Activated T-cell treated with anti-CD3 and anti-CD28 coated beads, Interleukin-2, amount 50 U/mL, for 72 hours (primary cell): ENCODE data around the gene TLR8. TPM values are rescaled to one million over a fixed set of nuclear protein-coding genes. Genes with fewer than 3 reads are reported as not detected.

ENCODE experiments used
- ATAC-seq, 2 donors: fragments of 150-1000 bp; cut with Tn5 transposase; replicated peaks in 1 of 2; 2 replicates each; pipeline ENCODE4 v1.10.0; 2021; ENCODE audit warnings: moderate library complexity in 2 of 2, mild to moderate bottlenecking in 1 of 2
- DNase-seq, 2 donors: peaks; one replicate each; pipeline ENCODE4 v3.0.0; 2021 to 2022; ENCODE audit warnings: mixed read lengths in 1 of 2
- H3K27ac Mint-ChIP-seq: one replicate; pipeline ENCODE4 v1.8.0; 2022; ENCODE audit warnings: mild to moderate bottlenecking, moderate library complexity, mixed read lengths
- H3K27me3 Mint-ChIP-seq: one replicate; pipeline ENCODE4 v1.8.0; 2022; ENCODE audit warnings: low read depth, mixed read lengths
- H3K36me3 Mint-ChIP-seq, 2 donors: one replicate each; pipeline ENCODE4 v1.8.0; 2022; ENCODE audit warnings: mixed read lengths in 2 of 2, mild to moderate bottlenecking in 1 of 2; ENCODE audit not compliant: insufficient read depth in 2 of 2
- H3K4me1 Mint-ChIP-seq: one replicate; pipeline ENCODE4 v1.8.0; 2022; ENCODE audit warnings: low read depth, mixed read lengths
- H3K4me3 Mint-ChIP-seq, 2 donors: one replicate each; pipeline ENCODE4 v1.8.0; 2022; ENCODE audit warnings: mild to moderate bottlenecking in 2 of 2, mixed read lengths in 2 of 2, moderate library complexity in 2 of 2
- H3K9me3 Mint-ChIP-seq, 2 donors: one replicate each; pipeline ENCODE4 v1.8.0; 2022; ENCODE audit warnings: mixed read lengths in 2 of 2
- total RNA-seq, 2 donors: library from RNA; stranded (reverse); gene quantifications; one replicate each; pipeline ENCODE4 v1.2.3, GENCODE V29; 2022

The TLR8 gene
- total RNA-seq = not detected

DNA sequence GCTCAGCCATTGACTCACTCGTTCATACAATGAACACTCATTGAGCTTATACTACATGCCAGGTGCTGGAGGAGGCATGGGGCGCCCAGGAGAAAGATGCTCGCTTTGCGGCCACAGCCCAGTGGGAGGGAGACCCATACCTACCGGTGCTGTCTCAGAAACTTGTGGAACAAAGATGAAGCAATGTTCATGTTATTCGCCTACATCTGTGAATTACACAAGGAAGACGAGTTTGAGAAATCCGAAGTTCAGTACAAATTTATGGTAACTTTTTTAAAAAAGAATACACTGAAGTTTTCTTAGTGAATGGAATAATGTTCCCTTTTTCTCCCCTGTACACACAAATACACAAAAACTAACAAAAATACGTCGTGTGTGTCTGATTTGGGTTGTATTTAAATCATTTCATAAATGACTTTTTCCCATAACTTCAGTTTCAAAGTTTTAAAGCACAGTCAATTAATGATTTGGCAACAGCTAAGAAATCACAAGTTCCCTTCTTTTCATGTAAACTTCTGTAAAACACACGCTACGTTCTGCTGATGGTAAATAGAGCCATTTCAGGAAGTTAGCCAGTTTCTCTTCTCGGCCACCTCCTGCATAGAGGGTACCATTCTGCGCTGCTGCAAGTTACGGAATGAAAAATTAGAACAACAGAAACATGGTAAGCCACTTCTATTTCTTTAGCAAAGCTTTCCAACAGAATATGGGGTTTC lies at the start of gene TLR8:
Gene TLR8 (plus strand): TSS at position 575 of the 716 bp plus-strand sequence. CDS start 87 bp downstream, at position 662.
- Mint-ChIP-seq H3K9me3 (no peaks in the 10 kb centered on the region), H3K4me1 (peaks cover 10% of the 10 kb centered on the region), H3K36me3 (no peaks in the 10 kb centered on the region), H3K27me3 (peaks cover 29% of the 10 kb centered on the region), H3K4me3 (no peak within 1 kb of the TSS), H3K27ac (no peak within 1 kb of the TSS)
- no peak for DNase-seq
- no peak for ATAC-seq

DNA sequence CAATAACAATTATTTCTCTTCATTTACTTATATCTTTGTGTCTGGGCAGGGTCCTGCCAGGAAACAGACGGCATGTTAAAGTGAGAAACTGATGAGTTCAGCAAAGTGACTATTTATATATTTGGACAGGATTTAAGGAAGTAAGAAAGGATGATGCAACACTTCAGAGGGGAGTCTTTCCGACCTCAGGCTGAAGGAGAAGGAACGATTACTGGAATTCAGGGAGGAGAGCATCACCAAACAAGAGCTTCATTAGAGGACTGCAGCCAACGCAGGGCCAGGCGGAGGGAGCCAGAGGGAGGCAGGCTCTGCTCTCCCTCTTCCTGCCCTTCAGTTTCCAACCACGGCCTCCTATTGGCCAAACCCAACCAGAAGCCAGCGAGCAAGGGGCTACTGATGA lies 41.1 kb upstream of the TLR8 start:
- Mint-ChIP-seq H3K27me3 (no peaks in the 10 kb centered on the region), H3K27ac (no peak overlapping the region), H3K9me3 (peaks cover 0 to 3% of the 10 kb centered on the region in 2 donors), H3K4me3 (no peak overlapping the region), H3K36me3 (peaks cover 0 to 4% of the 10 kb centered on the region in 2 donors), H3K4me1 (no peaks in the 10 kb centered on the region)
- DNase-seq (no peak), ATAC-seq (no peak)

DNA sequence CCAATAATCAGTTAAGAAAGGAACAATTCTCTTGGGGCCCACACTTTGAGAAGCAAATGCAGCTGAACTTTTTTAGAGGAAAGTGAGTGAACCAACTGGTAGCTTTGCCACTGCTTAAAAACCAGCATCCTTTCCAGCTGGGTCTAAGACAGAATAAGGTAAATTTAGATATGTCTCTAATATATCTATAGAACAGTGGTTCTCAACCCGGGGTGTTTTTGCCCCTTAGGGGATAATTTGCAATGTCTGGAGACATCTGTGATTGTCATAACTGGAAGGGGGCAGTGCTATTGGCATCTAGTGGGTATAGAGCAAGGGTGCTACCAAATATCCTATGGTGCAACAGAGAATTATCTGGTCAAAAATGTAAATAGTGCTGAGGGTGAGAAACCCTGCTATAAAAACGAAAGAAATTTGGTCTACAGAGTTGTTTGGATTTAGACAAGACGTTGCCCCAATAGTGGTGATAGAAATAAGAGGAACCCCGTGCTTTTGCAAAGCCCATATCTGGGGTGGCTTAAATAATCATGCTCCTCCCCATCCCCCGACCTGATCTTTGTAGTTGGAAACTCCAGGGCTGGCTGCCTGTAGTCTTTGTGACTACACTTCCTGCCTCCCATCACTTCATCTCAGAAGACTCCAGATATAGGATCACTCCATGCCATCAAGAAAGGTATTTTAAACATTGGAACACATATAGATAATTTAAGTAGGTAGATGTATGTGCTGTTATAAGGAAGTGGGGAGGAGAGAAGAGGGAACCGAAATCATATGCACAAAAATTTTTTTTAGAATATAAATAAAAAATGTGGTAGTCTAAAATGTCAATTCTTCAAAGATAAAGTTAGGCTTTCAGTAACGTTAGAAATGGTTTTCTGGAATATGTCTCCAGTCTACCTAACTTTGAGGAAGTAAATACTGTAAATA lies 39.7 kb upstream of the TLR8 start, which contains the start of gene TLR7:
Gene TLR7 (plus strand): TSS at position 622 of the 927 bp plus-strand sequence. CDS start 507 bp downstream, outside the sequence.
- DNase-seq (no peak), ATAC-seq (no peak)
- H3K36me3 Mint-ChIP-seq = peaks cover 0 to 4% of the 10 kb centered on the region in 2 donors
- H3K4me1 Mint-ChIP-seq = no peaks in the 10 kb centered on the region
- no peaks in the 10 kb centered on the region for H3K27me3 Mint-ChIP-seq
- peaks cover 0 to 3% of the 10 kb centered on the region in 2 donors for H3K9me3 Mint-ChIP-seq
- H3K4me3 Mint-ChIP-seq = no peak within 1 kb of the TSS
- H3K27ac Mint-ChIP-seq = no peak within 1 kb of the TSS

DNA sequence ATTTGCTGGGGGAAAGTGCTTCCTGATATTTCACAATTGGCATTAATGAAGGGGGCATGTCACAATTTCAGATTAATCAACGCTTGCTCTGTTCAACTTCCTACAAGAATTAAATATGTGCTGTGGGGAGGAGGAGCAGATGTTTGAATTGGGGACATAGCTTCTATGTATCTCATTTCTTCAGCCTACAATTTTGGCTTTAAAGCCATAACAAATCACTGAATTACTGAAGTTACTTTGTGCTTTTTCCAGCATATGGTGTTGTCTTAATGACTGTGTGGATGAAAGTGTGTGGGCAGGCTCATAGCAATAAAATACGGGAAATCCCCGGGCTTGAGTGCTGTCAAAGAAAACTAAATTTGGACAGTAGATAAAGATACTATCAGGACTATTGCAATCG lies 38.7 kb upstream of the TLR8 start:
- ATAC-seq = no peak
- no peaks in the 10 kb centered on the region for H3K27me3 Mint-ChIP-seq

DNA sequence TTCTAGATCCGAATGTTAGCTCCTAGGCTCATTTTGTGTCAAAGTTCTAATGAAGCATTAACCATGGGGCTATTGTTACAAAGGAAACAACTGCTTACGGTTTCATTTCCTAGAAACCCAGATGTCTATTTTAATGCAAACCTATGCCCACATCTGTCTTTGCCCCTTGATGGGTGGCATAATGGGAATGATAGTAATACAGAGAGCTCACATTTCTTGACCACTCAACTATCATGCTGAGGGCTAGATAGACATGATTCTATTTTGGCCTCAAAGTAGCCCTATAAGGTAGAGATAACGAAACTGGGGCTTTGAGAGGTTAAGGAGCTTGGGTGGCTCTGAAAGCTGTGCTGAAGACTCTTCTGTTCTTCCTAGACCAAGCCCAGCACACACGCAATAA lies 37.7 kb upstream of the TLR8 start:
- H3K9me3 Mint-ChIP-seq = no peaks in the 10 kb centered on the region
- no peak overlapping the region for H3K27ac Mint-ChIP-seq
- H3K27me3 Mint-ChIP-seq = no peaks in the 10 kb centered on the region
- H3K4me3 Mint-ChIP-seq = no peak overlapping the region
- no peaks in the 10 kb centered on the region for H3K36me3 Mint-ChIP-seq
- no peaks in the 10 kb centered on the region for H3K4me1 Mint-ChIP-seq
- ATAC-seq = no peak
- no peak for DNase-seq

More for the DNA sequence above, 38.7 kb upstream of the TLR8 start:
- Mint-ChIP-seq H3K4me1 (no peaks in the 10 kb centered on the region), H3K36me3 (peaks cover 0 to 4% of the 10 kb centered on the region in 2 donors), H3K27ac (no peak overlapping the region), H3K4me3 (no peak overlapping the region), H3K9me3 (peaks cover 0 to 2% of the 10 kb centered on the region in 2 donors)
- no peak for DNase-seq

DNA sequence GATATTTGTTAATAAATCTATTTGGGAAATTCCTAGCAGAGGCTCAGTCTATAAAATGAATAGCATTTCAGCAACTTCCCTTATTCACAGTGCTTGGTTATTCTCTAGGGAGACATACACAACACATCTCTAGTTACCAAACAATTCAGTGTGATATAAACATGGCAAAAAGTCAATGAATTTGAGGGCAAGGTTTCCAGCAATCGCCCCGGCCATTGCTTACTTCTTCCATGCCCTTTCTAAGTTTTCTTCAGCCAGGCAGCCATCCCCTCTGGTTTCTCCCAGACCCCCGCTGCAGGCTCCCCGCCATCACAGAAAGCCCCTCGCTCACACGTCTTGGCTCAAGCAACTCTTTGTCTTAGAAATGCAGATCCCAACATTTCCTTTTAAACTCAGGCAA lies 35.2 kb upstream of the TLR8 start:
- Mint-ChIP-seq H3K4me1 (no peaks in the 10 kb centered on the region), H3K27ac (no peak overlapping the region), H3K27me3 (no peaks in the 10 kb centered on the region), H3K36me3 (no peaks in the 10 kb centered on the region), H3K9me3 (no peaks in the 10 kb centered on the region), H3K4me3 (no peak overlapping the region)
- ATAC-seq = no peak
- no peak for DNase-seq

DNA sequence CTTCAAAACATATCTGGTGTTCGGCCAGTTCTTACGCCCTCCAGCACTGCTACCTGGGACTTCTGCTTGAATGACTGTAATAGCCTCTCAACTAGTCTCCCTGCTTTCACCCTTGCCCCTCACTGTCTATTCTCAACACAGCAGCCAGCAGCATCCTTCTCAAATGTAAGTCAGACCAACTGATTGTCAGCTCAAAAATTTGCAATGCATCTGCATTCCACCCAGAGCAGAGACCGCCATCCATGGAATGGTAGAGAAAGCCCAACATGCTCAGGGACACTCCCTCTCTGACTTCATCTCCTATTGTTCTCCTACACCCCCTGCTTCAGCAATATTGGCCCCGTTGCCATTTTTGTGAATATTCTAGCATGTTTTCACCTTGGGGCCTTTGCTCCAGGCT lies 33.7 kb upstream of the TLR8 start:
- Mint-ChIP-seq H3K27ac (no peak overlapping the region), H3K4me3 (no peak overlapping the region), H3K4me1 (no peaks in the 10 kb centered on the region), H3K9me3 (no peaks in the 10 kb centered on the region), H3K27me3 (peaks cover 5% of the 10 kb centered on the region), H3K36me3 (no peaks in the 10 kb centered on the region)
- no peak for ATAC-seq
- DNase-seq = no peak

DNA sequence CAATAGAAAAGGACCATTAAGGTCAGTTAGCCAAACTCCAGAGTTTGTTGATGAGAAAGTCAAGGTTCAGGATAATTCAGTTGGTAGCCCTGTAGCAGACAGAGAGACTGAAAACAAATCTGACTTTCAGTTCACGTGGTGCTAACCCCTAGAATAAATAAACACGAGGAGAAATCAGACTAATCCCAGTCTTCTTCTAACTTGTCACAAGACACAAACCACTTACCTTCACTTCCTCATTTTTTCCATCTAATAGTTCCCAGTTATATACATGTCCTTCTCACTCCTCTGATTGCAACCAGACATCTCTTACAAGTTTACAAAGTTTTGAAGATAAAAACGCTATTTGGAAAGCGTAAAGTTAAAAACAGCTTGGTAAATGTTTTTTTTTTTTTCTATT lies 31.8 kb upstream of the TLR8 start:
- Mint-ChIP-seq H3K36me3 (no peaks in the 10 kb centered on the region), H3K4me1 (no peaks in the 10 kb centered on the region), H3K9me3 (no peaks in the 10 kb centered on the region), H3K4me3 (no peak overlapping the region), H3K27ac (no peak overlapping the region), H3K27me3 (peaks cover 8% of the 10 kb centered on the region)
- DNase-seq = no peak
- no peak for ATAC-seq

DNA sequence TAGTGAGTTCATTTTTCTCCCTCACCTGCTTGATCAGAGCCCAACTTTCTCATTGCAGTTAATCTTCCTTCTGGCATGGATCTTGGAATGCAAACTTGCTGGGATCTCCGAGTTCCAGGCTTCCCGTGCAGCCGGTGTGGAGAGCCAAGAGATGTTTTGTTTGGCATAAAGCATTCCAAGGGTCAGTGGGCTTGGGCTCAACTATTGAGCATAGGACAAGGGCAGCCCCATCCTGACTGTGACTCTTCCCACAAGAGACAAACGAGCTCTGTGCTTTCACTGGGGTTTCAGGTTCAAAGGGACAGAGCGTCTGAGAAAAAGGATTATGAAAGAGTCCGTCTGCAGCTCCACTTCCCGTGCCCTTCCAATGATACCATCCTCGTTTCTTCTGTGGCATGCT lies 29.0 kb upstream of the TLR8 start:
- Mint-ChIP-seq H3K27ac (no peak overlapping the region), H3K4me3 (no peak overlapping the region), H3K9me3 (no peaks in the 10 kb centered on the region), H3K36me3 (no peaks in the 10 kb centered on the region), H3K4me1 (no peaks in the 10 kb centered on the region), H3K27me3 (peaks cover 16% of the 10 kb centered on the region)
- no peak for ATAC-seq
- DNase-seq = no peak

DNA sequence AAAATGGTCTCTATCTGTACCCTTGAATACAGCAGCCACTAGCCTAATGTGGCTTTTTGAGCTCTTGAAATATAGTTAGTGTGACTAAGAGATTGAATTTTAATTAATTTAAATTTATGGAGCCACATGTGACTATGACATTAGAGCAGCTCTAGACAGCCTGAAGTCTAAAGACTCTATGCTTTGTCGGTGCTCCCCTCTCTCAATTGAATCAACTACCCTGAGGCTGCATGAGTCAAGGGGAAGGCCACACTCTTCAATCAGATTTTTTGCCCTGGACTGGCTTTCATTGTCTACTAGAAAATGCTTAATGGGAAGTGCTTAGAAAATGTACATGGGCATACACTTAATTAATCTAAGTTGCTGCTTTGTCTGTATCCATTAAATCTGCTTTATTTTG lies 27.9 kb upstream of the TLR8 start:
- H3K4me1 Mint-ChIP-seq = no peaks in the 10 kb centered on the region
- H3K9me3 Mint-ChIP-seq = no peaks in the 10 kb centered on the region
- peaks cover 26% of the 10 kb centered on the region for H3K27me3 Mint-ChIP-seq
- ATAC-seq (no peak), DNase-seq (no peak)
- no peak overlapping the region for H3K4me3 Mint-ChIP-seq
- no peaks in the 10 kb centered on the region for H3K36me3 Mint-ChIP-seq
- H3K27ac Mint-ChIP-seq = no peak overlapping the region

DNA sequence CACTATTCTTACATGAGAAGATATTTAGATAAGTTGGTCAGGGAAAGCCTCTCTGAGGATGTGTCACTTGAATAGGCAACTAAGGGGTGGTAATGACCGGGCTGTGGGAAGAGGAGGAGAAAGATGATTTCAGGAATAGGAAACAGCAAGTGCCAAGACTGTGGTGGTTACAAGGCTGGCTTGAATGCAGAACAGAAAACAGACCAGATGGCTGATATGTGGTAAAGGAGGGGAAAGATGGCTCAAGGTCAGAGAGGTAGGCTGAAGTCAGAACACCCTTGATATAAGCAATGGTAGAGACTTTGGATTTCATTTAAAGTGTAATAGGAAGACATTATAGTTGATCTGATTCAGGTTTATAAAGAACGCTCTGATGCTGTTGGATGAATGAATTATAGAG lies 24.5 kb upstream of the TLR8 start:
- ATAC-seq = no peak
- H3K27ac Mint-ChIP-seq = no peak overlapping the region

DNA sequence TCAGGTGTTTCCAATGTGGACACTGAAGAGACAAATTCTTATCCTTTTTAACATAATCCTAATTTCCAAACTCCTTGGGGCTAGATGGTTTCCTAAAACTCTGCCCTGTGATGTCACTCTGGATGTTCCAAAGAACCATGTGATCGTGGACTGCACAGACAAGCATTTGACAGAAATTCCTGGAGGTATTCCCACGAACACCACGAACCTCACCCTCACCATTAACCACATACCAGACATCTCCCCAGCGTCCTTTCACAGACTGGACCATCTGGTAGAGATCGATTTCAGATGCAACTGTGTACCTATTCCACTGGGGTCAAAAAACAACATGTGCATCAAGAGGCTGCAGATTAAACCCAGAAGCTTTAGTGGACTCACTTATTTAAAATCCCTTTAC lies 20.9 kb upstream of the TLR8 start:
- Mint-ChIP-seq H3K4me3 (no peak overlapping the region), H3K4me1 (peaks cover 8% of the 10 kb centered on the region), H3K9me3 (no peaks in the 10 kb centered on the region), H3K27me3 (peaks cover 42% of the 10 kb centered on the region), H3K27ac (no peak overlapping the region), H3K36me3 (no peaks in the 10 kb centered on the region)
- ATAC-seq (no peak), DNase-seq (no peak)

More for the DNA sequence above, 24.5 kb upstream of the TLR8 start:
- peaks cover 46% of the 10 kb centered on the region for H3K27me3 Mint-ChIP-seq
- H3K9me3 Mint-ChIP-seq = no peaks in the 10 kb centered on the region
- no peaks in the 10 kb centered on the region for H3K36me3 Mint-ChIP-seq
- no peak overlapping the region for H3K4me3 Mint-ChIP-seq
- no peaks in the 10 kb centered on the region for H3K4me1 Mint-ChIP-seq
- no peak for DNase-seq

DNA sequence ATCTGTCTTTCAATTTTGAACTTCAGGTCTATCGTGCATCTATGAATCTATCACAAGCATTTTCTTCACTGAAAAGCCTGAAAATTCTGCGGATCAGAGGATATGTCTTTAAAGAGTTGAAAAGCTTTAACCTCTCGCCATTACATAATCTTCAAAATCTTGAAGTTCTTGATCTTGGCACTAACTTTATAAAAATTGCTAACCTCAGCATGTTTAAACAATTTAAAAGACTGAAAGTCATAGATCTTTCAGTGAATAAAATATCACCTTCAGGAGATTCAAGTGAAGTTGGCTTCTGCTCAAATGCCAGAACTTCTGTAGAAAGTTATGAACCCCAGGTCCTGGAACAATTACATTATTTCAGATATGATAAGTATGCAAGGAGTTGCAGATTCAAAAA lies 19.9 kb upstream of the TLR8 start:
- Mint-ChIP-seq H3K36me3 (no peaks in the 10 kb centered on the region), H3K27me3 (peaks cover 42% of the 10 kb centered on the region), H3K4me3 (no peak overlapping the region), H3K4me1 (peaks cover 19% of the 10 kb centered on the region), H3K27ac (no peak overlapping the region), H3K9me3 (no peaks in the 10 kb centered on the region)
- DNase-seq (no peak), ATAC-seq (no peak)
